NK-92 (cell line): Measurements from ENCODE around the gene UNC5B.
"Not testable (repeated sequence)": the region's sequence is repeated elsewhere in the genome, so short reads cannot be mapped to it uniquely, and the experiment has no call there.

Source experiments
- DNase-seq: peaks from one replicate; lab custom pipeline; 2025; ENCODE audit not compliant: unreplicated experiment; lab: John Stamatoyannopoulos, UW

The UNC5B gene

DNA sequence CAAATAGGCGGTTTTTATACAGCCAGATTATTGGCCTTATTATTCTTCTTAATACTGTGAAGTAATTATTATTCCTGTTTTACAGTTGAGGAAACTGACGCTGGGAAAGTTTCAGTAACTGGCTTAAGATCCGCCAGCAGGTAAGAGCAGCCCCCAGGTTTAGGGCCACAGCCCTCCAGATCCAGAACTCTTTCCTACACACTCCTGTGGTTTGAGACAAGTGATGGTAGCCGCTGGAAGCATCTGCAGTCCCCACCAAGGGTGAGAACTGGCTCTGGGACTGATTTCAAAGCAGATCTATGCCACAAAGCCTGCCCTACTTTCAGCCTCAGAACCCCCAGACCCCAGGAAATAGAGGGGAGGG, 3.0 kb upstream of the UNC5B start:
- no peak for DNase-seq

DNA sequence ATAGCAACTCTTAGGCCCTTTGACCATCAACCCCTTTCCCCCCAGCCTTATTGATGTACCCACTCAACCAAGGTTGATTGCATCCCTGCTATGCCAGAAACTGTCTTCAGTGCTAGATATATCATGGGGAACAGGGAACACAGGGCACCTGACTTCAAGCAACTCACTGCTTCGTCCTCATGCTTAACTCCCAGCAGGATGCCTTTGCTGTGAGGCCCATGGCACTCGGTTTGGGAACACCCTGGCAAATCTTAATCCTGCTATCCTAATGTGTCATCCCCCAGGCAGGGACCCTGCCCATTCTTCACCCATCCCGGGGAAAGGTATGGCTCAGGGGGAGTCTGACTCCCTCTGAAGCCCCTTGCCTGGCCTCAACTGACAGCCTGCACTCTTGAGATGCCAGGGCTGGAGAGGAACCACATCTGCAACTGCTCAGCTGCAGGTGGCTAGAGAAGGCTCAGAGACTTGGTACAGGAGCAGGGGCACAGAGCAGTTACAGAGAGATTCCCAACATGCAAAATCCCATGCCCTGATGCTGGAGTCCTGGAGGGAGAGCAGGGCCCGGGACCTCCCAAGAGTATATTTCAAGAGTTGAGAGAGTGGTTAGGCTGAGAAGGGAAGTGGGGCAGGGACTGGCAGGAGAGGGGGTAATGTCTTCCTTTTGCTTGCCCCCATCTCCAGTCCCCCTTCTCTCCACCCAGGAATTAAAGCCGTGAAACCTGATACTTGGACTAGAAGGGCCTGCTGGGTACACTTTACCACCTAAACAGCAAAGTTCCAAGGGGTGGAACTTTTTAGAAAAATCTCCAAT, 2.4 kb upstream of the UNC5B start:
- no peak for DNase-seq

DNA sequence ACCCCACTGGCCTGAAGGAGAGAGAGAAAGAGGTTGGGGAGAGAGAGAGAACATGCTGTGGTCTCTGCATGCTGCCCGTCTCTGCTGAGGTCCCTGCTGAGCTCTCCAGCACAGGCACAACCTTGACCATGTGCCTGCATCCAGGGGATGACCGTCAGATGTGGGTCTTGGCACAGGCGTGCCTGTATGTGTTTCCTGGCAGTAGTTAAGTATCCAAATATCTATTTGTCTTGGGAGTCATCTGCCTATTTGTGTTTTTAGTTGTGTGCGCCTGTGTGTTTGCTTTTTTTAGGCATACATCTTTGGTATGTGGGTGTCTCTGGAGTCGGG, 1.9 kb upstream of the UNC5B start:
- DNase-seq, result no peak

DNA sequence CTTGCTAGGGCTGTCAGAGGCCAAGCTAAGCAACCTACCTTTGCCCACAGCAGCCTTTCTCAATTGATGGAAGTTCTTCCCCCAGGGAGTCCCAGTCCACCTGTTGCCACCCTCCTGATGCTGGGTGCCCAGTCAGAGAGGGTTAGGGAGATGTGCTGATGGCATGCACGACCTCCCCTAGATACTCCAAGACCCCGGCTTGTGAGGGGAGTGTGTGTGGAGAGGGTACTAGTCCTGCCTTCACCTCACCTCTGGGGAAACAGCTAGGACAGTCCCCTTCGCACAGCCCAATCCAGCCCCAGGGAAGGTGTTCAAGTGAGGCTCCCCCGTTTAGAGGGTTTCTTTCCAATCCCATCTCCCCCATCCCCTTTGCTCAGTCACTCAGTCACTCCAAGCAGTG, 1.3 kb upstream of the UNC5B start:
- no peak for DNase-seq

DNA sequence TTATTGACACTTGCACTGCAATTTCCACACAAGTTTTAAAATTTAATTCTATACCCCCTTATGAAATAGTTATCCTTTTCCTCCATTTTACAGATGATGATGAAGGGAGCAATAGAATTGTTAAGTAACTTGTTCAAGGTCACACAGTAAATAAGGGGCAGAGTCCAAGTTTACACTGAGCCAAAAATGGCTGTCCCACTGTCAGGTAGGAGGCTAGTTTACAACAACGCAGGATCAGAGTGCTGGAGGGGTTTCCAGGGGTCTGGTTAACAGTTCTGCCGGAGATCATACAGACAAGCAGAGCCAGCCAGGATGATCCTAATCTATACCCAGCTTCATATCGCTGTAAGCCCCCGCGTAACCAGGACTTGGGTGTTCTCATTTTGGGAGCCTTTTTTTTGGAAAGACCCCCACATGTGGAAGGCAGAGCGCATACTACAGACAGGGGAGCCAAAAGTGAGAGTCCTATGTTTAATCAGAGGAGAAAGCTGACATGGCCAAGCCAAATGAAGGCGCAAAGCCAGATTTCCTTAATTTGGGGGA, 524 bp upstream of the UNC5B start:
- DNase-seq, result no peak

DNA sequence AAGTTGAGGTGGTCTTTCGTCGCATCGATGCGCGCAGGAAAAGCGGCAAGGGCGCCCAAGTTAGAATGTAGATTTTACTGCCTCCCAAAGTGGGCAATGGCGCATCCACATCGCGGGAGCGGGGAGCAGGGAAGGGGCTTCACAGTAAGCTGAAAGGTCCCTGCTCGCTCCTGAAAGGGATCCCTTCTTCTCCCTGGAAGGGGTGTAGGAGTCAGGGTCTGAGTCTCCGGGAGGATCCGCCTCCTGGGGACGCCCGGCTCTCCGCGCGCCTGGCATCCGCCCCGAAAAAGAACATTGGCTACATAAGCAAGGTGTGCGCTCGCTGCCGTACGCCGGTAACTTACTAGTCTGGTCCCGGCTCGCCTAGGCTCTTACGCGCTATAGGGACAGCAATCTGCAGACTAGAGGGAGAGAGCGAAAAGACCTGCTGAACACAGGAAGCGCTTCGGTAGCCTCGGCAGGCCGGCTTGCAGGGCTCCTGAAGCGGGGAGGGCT, 804 bp downstream of the UNC5B start:
- DNase-seq, result no peak

DNA sequence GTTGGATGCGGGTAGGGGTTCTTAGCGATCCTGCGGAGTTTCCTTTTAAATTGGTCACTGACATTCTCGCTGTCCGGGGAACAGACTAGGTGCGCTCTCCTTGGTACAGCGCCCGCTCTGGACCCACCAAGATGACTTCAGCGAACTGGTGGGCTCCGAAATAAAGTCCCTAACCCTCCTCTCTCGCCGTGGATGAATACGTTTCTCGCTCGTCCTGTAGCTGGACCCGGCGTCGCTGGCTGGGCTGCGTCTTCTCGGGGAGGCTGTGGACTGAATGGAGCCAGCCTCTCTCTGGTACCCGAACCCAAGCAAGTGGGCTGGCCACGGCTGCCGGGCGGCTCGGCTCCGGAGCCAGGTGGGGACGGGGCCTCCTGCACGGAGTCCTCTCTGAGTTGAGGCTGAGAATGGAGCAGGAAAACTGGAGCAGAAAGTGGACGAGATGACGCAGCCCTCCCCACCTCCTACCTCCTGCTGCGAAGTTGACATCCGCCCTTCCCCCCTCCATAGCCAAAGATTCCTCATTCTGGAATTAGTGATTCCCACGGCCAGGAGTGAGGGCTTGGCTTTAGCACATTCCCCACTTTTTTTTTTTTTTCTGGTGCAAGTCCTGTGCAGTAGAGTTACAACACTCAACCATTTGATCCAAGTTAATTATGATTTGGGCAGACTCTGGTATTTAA, 1.5 kb downstream of the UNC5B start:
- DNase-seq, result no peak

DNA sequence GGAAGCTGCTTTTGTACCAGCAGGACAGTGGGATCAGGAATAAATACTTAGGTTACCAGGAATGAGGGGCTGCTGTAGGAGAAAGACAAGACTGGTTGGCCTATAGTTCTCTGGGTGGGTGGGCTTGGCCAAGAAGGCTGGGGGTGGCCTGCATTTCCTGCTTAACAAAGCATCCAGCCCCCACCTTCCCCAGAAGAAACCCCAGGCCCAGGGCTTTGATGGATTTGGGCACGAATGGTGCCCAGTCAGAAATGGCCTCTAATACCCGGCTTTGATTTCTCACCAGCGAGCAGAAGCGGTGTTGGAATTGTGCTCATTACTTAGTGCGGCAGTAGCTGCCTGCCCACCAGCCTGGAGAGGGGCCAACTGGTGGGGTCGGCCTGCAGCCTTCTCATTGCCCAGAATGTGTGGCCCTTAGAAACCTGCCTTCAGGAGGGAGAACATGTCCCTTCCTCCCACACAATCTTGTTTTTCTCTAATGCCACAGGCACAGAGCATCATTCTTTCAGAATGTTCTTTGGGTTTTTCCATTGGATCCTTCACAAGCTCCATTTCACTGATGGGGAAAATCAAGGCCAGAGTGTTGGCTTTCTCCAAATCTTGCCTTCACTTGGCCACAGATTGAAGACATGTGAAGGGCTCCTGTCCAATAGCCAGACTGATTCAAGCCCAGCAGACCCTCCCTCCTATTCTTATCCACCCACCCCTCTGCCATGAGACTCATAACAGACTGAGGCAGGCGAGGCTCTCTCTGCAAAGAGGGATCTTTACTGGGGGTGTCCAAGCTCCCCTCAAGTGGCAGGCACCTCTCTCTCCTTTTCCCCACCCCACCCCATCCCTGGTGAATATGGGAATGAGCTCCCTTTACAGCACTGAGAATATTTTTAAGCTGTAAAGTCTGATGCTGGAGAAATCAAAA, 2.5 kb downstream of the UNC5B start:
- DNase-seq, result no peak

DNA sequence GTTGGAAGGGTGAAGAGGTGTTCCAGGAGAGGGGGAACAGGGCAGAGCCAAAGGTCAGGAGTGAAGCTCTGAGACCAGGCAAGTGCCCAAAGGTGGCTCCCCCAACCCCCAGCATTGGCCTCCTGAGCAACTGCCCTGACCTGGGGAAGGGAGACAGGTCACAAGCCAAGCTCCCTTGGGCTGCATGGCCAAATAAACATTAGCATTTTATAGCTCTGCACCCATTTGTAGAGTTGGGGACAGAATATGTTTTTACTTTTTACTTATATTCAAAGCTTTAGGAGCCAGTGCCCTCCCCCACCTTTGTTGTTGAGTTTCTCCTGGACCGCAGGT, 4.0 kb downstream of the UNC5B start:
- no peak for DNase-seq

DNA sequence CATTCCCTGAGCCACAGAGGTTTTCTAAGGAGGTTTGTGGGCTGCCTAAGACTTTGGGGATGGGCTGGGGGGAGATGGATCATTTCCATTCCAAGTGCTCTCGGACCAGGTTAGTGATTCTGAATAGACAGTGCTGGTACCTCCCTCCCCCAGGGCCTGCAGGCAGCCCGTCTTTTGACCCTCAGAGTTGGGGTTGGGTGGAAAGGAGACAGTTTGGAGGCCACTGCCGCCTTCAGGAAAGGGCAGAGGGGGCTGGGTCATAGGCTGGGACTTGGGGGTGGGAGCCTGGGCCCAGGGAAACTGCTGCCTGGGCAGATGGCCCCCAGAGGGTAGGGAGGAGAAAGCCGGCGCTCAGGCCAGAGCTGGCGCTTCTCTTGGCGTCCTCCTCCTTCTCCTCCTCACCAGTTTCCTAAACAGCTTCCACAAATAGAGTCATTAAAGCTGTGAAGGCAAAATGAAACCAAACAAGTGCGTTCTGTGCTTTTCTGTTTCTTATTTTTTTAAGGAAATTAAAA, 4.4 kb downstream of the UNC5B start:
- DNase-seq, result no peak

DNA sequence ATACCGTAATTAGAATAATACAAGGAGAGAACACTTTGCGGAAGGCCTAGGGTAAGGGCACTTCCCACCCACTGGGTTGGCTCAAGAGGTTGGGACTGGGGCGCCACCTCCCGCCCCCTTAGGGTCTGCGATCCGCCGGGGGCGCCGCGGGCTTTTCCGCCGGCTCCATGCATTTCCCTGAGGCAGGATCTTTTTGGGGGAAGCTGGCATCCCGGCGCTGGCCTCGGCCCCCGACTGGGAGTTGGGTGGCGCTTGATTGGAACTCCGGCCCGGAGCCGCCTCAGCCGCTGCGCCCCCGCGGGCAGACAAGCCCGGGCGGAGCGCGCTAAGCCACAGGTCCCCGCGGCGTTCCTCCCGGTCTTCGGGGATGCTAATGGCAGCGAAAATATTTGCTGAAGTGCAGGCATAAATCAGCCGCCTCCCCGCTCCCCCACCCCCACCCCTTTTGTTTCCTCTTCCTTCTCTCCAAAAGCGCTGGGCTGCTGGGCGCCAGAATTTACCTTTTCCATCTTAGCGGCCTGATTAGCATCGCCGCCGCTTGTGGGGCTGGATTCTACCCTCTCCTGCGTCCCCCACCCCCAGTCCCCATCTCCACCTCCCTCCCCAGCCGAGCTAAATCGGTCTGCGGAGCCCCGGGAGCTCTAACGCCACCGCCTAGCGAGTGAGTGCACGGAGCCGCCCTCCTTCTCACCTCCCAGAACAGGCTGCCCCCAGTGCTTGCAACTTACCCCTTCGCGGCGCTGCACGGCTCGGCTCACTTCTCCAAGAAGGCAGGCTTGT, 5.1 kb downstream of the UNC5B start:
- DNase-seq, result no peak

DNA sequence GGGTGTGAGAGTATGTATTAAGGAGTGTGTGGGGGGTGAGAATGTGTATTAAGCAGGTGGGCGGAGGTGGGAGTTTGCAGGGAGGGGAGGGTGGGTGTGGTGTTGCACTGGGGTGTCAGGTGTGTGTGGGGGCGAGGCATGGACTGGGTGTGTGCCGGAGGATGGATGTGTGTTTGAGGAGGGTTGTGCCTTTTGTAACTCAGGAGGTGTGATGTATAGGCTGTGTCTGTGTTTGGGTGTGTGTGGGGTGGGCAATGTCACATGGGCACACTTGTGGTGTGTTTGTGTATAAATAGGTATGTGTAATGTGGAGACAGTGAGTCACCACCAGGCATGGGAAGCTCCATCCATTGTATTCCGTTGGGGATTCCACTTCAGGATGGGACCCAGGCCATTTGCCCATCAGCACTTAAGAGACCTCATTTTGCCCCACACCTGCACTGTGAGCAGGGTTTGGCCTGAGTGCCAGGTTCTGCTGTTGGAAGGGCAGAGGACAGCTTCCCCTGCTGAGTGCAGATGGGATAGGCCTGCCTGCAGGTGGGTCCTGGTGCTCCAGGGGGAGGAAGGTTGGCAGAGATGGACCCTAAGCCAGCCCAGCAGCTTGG, 5.8 kb downstream of the UNC5B start:
- DNase-seq, result no peak

DNA sequence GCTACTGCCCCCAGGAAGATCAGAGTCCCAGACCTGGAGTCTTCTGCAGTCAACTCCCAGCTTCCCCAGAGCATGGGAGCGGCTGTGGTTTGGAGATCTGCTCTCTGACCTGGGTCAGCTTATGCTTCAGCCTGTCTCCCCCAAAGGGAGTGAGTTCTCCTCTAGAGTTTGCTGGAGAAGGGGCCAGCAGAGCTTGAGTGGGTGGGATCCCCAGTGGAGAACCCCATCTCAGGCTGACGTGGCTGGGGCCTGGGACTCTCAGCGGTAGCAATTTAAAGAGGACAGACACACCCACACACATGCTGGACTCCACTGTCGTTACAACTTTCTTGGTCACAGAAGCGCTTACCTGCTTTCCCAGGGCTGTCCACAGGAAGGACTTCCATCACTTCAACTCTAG, 6.3 kb downstream of the UNC5B start:
- no peak for DNase-seq

DNA sequence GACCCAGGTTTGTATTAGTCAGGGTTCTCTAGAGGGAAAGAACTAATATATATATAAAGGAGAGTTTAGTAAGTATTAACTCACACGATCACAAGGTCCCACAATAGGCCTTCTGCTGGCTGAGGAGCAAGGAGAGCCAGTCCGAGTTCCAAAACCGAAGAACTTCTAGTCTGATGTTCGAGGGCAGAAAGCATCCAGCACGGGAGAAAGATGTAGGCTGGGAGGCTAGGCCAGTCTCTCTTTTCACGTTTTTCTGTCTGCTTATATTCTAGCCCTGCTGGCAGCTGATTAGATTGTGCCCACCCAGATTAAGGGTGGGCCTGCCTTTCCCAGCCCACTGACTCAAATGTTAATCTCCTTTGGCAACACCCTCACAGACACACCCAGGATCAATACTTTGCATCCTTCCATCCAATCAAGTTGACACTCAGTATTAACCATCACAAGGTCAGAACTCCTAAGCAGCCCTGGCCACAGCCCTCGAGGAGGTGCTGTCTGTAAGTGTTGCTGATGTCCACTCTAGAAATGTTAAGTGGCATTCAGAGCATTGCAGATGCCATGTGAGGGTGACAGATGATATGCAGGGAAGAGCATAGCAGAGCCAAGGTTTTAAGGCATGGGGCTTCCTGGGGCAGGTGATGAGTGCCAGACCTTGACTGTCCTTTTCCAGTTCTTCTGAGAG, 7.0 kb downstream of the UNC5B start:
- DNase-seq, result not testable (repeated sequence)

DNA sequence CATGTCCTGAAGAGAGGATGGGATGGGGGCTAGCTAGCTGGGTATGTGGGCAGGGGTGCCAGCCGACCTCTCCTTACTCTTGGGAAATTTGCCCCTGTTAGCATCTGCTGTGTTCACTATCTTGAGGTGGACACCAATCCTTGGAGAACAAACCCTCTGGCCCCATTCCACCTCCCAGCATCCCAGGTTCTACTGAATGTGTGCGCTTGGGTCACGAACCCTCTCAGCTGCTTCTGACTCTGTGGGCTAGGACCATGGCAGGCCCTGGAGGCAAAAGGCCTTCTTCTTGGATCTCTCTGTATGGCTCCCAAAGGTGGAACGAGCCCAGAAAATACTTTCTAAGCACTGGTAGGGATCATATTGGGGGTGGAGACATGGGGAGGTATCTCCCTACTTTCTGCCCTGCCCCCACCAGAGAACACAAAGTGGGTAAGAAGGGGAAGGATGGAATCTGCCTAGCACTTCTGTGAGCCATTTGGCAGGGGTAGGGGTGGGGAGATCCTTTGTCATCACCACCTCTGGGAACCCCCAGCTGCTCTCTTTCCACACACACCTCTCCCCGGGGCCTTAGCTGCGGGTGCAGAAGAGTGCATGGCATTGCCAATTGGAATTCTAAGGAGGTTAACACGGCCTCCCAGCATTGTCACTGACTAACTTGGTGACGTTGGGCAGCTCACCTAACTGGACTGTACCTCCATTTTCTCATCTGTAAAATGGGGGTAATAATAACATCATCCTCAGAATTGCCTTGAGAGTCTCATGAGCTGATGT, 7.7 kb downstream of the UNC5B start:
- no peak for DNase-seq

DNA sequence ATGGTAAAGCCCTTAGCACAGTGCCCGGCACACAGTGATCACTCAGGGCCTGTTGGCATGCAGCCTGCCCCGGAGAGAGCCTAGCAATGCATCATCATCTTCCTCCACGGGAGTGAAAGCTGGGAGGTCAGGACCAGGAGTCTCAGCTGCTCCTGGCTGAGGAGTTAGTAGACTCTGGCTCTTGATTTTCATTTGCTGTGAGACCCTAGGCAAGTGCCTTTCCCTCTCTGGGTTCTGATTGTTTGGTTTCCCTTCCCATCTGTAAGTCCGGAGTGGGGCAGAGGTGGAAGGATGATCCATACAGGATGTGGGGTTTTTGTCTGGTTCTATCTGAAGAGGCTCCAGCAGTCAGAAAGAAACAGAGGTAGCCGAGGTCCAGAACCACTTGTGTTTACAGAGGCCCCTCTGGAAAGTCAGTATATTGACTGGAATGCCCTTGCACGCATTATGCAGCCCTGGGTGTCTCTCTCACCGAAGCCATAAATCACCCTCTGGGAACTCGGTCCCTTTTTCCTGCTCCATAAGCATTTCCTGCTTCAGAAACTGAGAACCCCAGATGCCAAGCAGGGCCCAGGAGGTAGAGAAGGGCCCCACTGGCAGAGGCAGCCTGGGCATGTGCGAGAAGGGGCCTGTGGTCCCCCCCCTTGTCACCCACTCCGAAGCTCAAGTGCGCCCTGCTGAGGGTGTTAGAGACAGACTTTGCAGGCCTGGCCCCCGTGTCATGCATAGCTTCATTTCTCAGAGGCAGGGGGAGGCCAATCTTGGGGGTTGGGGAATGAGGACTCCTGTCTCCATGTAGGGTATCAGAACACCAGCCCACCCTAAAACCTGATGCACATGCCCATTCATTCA, 8.5 kb downstream of the UNC5B start:
- no peak for DNase-seq

DNA sequence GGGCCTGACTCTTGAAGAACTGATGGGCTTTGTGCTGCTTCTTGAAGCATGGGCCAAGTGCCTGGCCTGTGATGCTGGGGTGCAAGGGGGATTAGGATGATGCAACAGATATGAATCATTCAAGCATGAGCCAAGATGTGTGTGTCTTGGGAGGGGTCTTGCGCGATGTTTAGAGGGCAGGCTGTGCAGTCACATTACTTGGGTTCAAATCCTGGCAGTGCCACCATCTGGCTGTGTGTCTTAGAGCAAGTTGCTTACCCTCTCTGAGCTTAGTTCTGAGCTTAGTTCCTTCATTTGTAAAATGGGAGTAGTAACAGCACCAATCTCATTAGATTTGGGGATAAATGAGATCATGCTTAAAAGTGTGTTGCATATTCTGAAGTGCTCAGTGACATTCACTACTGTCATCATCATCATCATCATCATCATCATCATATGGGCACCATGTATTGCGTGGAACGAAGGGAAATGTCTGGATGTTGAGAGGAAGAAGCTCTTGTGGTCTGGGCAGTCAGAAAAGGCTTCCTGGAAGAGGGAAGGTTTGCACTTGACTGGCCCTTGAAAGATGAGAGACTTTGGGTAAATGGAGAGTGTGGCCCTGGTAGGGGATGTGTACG, 9.3 kb downstream of the UNC5B start:
- DNase-seq, result no peak
